Measurements from ENCODE around the gene MGAT5B. TPM values are rescaled to one million over a fixed set of nuclear protein-coding genes. Genes with fewer than 3 reads are reported as not detected.

MGAT5B gene
- total RNA-seq, 1 experiment from 2014 or later: 4.4 TPM

DNA sequence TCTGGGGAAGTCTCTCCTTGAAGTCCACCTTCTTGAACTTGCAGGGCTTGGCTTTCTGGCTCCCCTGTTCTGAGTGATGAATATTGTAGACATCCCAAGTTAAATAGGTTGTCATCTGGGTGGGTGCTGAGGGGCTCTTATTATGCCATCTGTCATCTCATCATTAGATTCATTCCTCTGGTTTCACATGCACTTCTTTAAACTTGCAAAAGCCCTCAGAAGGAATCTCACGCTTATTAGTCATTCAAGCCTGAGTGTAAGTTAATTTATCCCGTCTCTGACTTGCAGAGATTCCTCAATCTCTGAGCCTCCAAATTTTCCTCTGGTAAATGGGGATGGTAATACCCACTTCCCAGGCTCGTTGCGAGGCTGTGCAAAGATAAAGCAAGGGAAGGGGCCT, 5.7 kb downstream of the MGAT5B start:
- CTCF ChIA-PET: no interaction called here
- no peak for ATAC-seq
- Histone ChIP-seq H2AFZ (ENCODE audit: low read depth, low read length, poor library complexity, severe bottlenecking) (no peak overlapping the region), H3K9ac (ENCODE audit: low read length) (no peak overlapping the region), H3K27ac (ENCODE audit: low read depth, low read length) (no peak overlapping the region), H3K4me2 (ENCODE audit: low read length) (no peak overlapping the region; the same call in 1 of the 2 replicates), H3K4me1 (ENCODE audit: control insufficient read depth in 1 of 2, insufficient read depth in 2 of 2, low read length in 2 of 2) (peaks cover 27 to 38% of the 10 kb centered on the region in 2 experiments), H3K79me2 (ENCODE audit: insufficient read depth, low read length) (no peaks in the 10 kb centered on the region), H3K9me3 (ENCODE audit: control insufficient read depth in 1 of 2, insufficient read depth in 1 of 2, low read depth in 1 of 2, low read length in 2 of 2) (peaks cover 5 to 8% of the 10 kb centered on the region in 2 experiments; a peak in 2 of 4 replicates), H3K27me3 (ENCODE audit: insufficient read depth, low read length) (no peaks in the 10 kb centered on the region), H3K4me3 (replicated peaks in 1 of 2; ENCODE audit: low read depth in 1 of 2, low read length in 2 of 2) (no peak overlapping the region), H3K9me2 (ENCODE audit: insufficient read depth) (no peaks in the 10 kb centered on the region), H4K20me1 (ENCODE audit: insufficient read depth) (no peaks in the 10 kb centered on the region), H3K36me3 (ENCODE audit: control insufficient read depth in 1 of 2, insufficient read depth in 2 of 2, low read length in 2 of 2) (no peaks in the 10 kb centered on the region)
- no peak for TF ChIP-seq FOSL1 (IDR thresholded peaks at IDR 0.05; ENCODE audit: low read depth)
- TF ChIP-seq, protein P1, sequence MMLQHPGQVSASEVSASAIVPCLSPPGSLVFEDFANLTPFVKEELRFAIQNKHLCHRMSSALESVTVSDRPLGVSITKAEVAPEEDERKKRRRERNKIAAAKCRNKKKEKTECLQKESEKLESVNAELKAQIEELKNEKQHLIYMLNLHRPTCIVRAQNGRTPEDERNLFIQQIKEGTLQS (IDR thresholded peaks at IDR 0.05): no peak
- TF ChIP-seq JUND (IDR thresholded peaks at IDR 0.05): no peak
- no peak for TF ChIP-seq EZH2phosphoT487 (IDR thresholded peaks at IDR 0.05; ENCODE audit: borderline replicate concordance)
- no peak for TF ChIP-seq POLR2AphosphoS5 (IDR thresholded peaks at IDR 0.05; ENCODE audit: low read depth, low read length)
- TF ChIP-seq, protein P2, sequence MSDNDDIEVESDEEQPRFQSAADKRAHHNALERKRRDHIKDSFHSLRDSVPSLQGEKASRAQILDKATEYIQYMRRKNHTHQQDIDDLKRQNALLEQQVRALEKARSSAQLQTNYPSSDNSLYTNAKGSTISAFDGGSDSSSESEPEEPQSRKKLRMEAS (IDR thresholded peaks at IDR 0.05): no peak
- TF ChIP-seq TCF7L2 (IDR thresholded peaks at IDR 0.05; ENCODE audit: borderline replicate concordance, extremely low read depth, insufficient read depth, insufficient read length): no peak
- TF ChIP-seq CEBPB (IDR thresholded peaks at IDR 0.05; ENCODE audit: low read depth): no peak
- no peak for TF ChIP-seq CBX3 (IDR thresholded peaks at IDR 0.05; ENCODE audit: low read depth)
- TF ChIP-seq ZNF274 (IDR thresholded peaks at IDR 0.05; ENCODE audit: low read depth, low read length): no peak
- TF ChIP-seq ZFX (IDR thresholded peaks at IDR 0.05): no peak
- TF ChIP-seq SP1 (IDR thresholded peaks at IDR 0.05; ENCODE audit: low read depth): no peak
- TF ChIP-seq, protein P3, sequence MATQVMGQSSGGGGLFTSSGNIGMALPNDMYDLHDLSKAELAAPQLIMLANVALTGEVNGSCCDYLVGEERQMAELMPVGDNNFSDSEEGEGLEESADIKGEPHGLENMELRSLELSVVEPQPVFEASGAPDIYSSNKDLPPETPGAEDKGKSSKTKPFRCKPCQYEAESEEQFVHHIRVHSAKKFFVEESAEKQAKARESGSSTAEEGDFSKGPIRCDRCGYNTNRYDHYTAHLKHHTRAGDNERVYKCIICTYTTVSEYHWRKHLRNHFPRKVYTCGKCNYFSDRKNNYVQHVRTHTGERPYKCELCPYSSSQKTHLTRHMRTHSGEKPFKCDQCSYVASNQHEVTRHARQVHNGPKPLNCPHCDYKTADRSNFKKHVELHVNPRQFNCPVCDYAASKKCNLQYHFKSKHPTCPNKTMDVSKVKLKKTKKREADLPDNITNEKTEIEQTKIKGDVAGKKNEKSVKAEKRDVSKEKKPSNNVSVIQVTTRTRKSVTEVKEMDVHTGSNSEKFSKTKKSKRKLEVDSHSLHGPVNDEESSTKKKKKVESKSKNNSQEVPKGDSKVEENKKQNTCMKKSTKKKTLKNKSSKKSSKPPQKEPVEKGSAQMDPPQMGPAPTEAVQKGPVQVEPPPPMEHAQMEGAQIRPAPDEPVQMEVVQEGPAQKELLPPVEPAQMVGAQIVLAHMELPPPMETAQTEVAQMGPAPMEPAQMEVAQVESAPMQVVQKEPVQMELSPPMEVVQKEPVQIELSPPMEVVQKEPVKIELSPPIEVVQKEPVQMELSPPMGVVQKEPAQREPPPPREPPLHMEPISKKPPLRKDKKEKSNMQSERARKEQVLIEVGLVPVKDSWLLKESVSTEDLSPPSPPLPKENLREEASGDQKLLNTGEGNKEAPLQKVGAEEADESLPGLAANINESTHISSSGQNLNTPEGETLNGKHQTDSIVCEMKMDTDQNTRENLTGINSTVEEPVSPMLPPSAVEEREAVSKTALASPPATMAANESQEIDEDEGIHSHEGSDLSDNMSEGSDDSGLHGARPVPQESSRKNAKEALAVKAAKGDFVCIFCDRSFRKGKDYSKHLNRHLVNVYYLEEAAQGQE (IDR thresholded peaks at IDR 0.05; ENCODE audit: low read depth): no peak
- TF ChIP-seq, protein P4, sequence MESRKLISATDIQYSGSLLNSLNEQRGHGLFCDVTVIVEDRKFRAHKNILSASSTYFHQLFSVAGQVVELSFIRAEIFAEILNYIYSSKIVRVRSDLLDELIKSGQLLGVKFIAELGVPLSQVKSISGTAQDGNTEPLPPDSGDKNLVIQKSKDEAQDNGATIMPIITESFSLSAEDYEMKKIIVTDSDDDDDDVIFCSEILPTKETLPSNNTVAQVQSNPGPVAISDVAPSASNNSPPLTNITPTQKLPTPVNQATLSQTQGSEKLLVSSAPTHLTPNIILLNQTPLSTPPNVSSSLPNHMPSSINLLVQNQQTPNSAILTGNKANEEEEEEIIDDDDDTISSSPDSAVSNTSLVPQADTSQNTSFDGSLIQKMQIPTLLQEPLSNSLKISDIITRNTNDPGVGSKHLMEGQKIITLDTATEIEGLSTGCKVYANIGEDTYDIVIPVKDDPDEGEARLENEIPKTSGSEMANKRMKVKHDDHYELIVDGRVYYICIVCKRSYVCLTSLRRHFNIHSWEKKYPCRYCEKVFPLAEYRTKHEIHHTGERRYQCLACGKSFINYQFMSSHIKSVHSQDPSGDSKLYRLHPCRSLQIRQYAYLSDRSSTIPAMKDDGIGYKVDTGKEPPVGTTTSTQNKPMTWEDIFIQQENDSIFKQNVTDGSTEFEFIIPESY (IDR thresholded peaks at IDR 0.05; ENCODE audit: extremely low read depth, insufficient replicate concordance, low read length): no peak
- TF ChIP-seq POLR2A (IDR thresholded peaks at IDR 0.05; ENCODE audit: borderline replicate concordance, extremely low read depth, insufficient read depth, insufficient read length): no peak
- TF ChIP-seq EZH2 (IDR thresholded peaks at IDR 0.05): no peak
- no peak for TF ChIP-seq EGR1 (IDR thresholded peaks at IDR 0.05; ENCODE audit: low read depth)
- POLR2A ChIA-PET: no interaction called here
- RAD21 ChIA-PET (ENCODE audit: low non-redundant PET in 1 of 2, low total read pairs in 2 of 2, uncharacterized antibody in 2 of 2, unreplicated experiment in 2 of 2): no interaction called here
- intact Hi-C loops (cut with micrococcal nuclease): loop anchor here (5.0 kb wide), 1 partner anchor 373 kb away; no protein-coding TSS in a partner anchor
- BruUV-seq (replicated peaks): no TSS peak
- no peak for DNase-seq (ENCODE audit: low read depth, low spot score)
